ENCODE results near the gene RALGAPB. TPM values are rescaled to one million over a fixed set of nuclear protein-coding genes. Genes with fewer than 3 reads are reported as not detected.

RALGAPB gene
- total and polyA plus RNA-seq, 12 donors = 8.4 to 28.2 (median 25.6) TPM

GRCh38 chr20:38519426-38519825 lies 46.8 kb downstream of the RALGAPB start:
- 77 to 82% methylated on average over 1 of the region's 1 CpG for WGBS, 2 donors
- no peak for TF ChIP-seq CTCF (IDR thresholded peaks at IDR 0.05)
- ATAC-seq = no peak
- Histone ChIP-seq H3K4me3 (no peak overlapping the region), H3K4me1 (peaks cover 0 to 3% (median 0%) of the 10 kb centered on the region in 9 donors), H3K27me3 (no peaks in the 10 kb centered on the region), H3K27ac (no peak overlapping the region), H3K36me3 (peaks cover 0 to 94% (median 22%) of the 10 kb centered on the region in 9 donors), H3K9me3 (no peaks in the 10 kb centered on the region)
- DNase-seq = no peak
- intact Hi-C loops (cut with DNase I) = no loop called here

- Histone ChIP-seq H3K4me1 (peaks cover 0 to 3% (median 0%) of the 10 kb centered on the region in 9 donors), H3K27me3 (no peaks in the 10 kb centered on the region), H3K27ac (no peak overlapping the region), H3K36me3 (peaks cover 0 to 95% (median 29%) of the 10 kb centered on the region in 9 donors), H3K9me3 (no peaks in the 10 kb centered on the region), H3K4me3 (no peak overlapping the region)
- DNase-seq = no peak
- no peak for TF ChIP-seq CTCF (IDR thresholded peaks at IDR 0.05)
- no peak for ATAC-seq
- intact Hi-C loops (cut with DNase I) = no loop called here
Observed at GRCh38 chr20:38520261-38520660, 47.6 kb downstream of the RALGAPB start.

- H3K27ac ChIP-seq = no peak overlapping the region
- H3K36me3 ChIP-seq = peaks cover 0 to 96% (median 38%) of the 10 kb centered on the region in 9 donors
- H3K4me1 ChIP-seq = no peaks in the 10 kb centered on the region
- no peak for TF ChIP-seq CTCF (IDR thresholded peaks at IDR 0.05)
- intact Hi-C loops (cut with DNase I) = no loop called here
- no peak for DNase-seq
- no peaks in the 10 kb centered on the region for H3K9me3 ChIP-seq
- H3K4me3 ChIP-seq = no peak overlapping the region
- no peak for ATAC-seq
- H3K27me3 ChIP-seq = no peaks in the 10 kb centered on the region
- 94 to 100% methylated on average over 1 of the region's 1 CpG for WGBS, 2 donors
Observed at GRCh38 chr20:38523697-38524096, 51.1 kb downstream of the RALGAPB start.

GRCh38 chr20:38528167-38528566 lies 55.5 kb downstream of the RALGAPB start:
- ATAC-seq (no peak), DNase-seq (no peak)
- no peaks in the 10 kb centered on the region for H3K27me3 ChIP-seq
- H3K27ac ChIP-seq = no peak overlapping the region
- H3K9me3 ChIP-seq = no peaks in the 10 kb centered on the region
- WGBS, 2 donors = 97% methylated on average over 3 of the region's 3 CpGs
- H3K36me3 ChIP-seq = peaks cover 0 to 100% (median 54%) of the 10 kb centered on the region in 9 donors
- TF ChIP-seq CTCF (IDR thresholded peaks at IDR 0.05) = no peak
- H3K4me3 ChIP-seq = no peak overlapping the region
- intact Hi-C loops (cut with DNase I) = no loop called here
- no peaks in the 10 kb centered on the region for H3K4me1 ChIP-seq
